NB4 (cell line): ENCODE measurements around the gene MAN1A1.

Experiments
- DNase-seq: peaks from one replicate; pipeline ENCODE4 v3.0.0; 2010; ENCODE audit warnings: low read depth
- H3K4me3 ChIP-seq: one replicate; pipeline ENCODE4 v1.5.1; 2011; ENCODE audit warnings: mild to moderate bottlenecking, low read depth, low read length, moderate library complexity
- CTCF ChIP-seq: IDR thresholded peaks from one replicate; pipeline ENCODE4 v1.5.1; 2012; ENCODE audit warnings: low read depth, low read length
- MAX ChIP-seq: IDR thresholded peaks from 2 replicates; pipeline ENCODE4 v1.6.1; 2011; ENCODE audit warnings: low read depth, low read length
- MYC ChIP-seq: IDR thresholded peaks from 2 replicates; pipeline ENCODE4 v1.6.1; 2011; ENCODE audit warnings: low read depth, low read length
- POLR2A ChIP-seq: IDR thresholded peaks from 2 replicates; pipeline ENCODE4 v1.6.1; 2011; ENCODE audit warnings: mild to moderate bottlenecking; ENCODE audit not compliant: insufficient read length; ENCODE audit errors: extremely low read depth

MAN1A1 gene

GRCh38 chr6:119274197-119274595 is 75.4 kb downstream of the MAN1A1 start:
- TF ChIP-seq POLR2A = no peak
- no peak for TF ChIP-seq MAX
- TF ChIP-seq CTCF = no peak
- no peak for TF ChIP-seq MYC
- no peak overlapping the region for H3K4me3 ChIP-seq
- no peak for DNase-seq

GRCh38 chr6:119273272-119274196 is 76.0 kb downstream of the MAN1A1 start:
- DNase-seq = no peak
- no peak for TF ChIP-seq MAX
- no peak for TF ChIP-seq POLR2A

GRCh38 chr6:119270545-119270944 is 79.0 kb downstream of the MAN1A1 start:
- no peak for TF ChIP-seq POLR2A
- DNase-seq = no peak
- no peak overlapping the region for H3K4me3 ChIP-seq

More at GRCh38 chr6:119273272-119274196, 76.0 kb downstream of the MAN1A1 start:
- H3K4me3 ChIP-seq = no peak overlapping the region

GRCh38 chr6:119269266-119270103 is 80.1 kb downstream of the MAN1A1 start:
- no peak for TF ChIP-seq MYC
- TF ChIP-seq POLR2A = no peak
- TF ChIP-seq MAX = no peak
- no peak for TF ChIP-seq CTCF
- no peak for DNase-seq
- no peak overlapping the region for H3K4me3 ChIP-seq

GRCh38 chr6:119267126-119267905 is 82.2 kb downstream of the MAN1A1 start:
- H3K4me3 ChIP-seq = no peak overlapping the region
- TF ChIP-seq CTCF (no peak), MYC (no peak), POLR2A (no peak), MAX (no peak)
- peak; percentile 15 for DNase-seq

GRCh38 chr6:119264854-119265397 is 84.6 kb downstream of the MAN1A1 start:
- DNase-seq = no peak
- no peak overlapping the region for H3K4me3 ChIP-seq
- TF ChIP-seq POLR2A (no peak), CTCF (no peak), MYC (no peak), MAX (no peak)
